NCI-H82 treated with DMSO at 0.1 percent for 48 hours (cell line): ENCODE results near the gene ALG9.
A peak's percentile ranks its signal among the peaks of the same experiment; 100 is the strongest.

Experiments used
- DNase-seq: peaks from one replicate; lab custom pipeline; 2025; ENCODE audit not compliant: unreplicated experiment; lab: John Stamatoyannopoulos, UW

Gene ALG9

DNA sequence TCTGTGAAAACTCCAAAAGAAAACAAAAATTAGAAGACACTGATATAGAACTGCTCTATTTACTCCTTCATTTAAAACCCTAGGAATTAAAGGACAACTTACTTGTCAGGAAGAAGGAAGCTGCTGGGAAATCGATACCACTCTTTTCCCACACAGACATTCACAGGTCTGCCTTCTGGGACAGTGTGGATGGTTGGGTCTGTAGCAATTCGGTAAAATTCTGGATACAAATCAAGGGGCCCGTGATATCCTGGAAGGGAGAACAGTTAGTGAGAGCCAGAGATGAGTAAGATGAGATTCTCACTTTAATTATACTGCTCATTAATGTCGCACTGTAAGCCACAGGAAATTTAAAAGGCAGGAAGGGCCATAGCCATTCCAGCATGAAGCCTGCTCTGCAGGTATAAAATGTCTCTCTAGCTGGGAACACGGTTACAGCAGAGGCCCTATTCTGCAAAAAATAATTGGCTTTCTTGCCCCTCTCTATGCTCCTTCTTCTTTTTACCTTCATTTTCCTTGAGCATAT is 34.0 kb downstream of the ALG9 start:
- DNase-seq = no peak

DNA sequence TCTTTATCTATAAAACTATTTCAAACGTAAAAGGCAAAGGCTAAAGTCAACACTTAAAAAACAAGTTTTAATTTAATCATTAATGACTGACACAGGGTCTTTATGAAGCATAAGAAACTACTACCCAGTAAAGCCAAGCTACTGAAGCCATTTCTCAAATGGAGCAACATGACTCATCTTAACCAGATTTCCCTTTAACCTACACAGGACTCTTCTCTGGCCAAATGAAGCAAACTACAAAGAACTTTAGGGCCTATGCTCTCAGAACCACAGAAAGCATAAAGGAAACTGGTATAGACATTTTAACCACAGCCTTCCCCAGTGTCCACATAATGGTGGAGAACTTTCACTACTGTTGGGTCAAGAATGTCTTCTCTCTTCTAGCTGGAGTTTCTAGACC is 34.7 kb downstream of the ALG9 start:
- DNase-seq = no peak

DNA sequence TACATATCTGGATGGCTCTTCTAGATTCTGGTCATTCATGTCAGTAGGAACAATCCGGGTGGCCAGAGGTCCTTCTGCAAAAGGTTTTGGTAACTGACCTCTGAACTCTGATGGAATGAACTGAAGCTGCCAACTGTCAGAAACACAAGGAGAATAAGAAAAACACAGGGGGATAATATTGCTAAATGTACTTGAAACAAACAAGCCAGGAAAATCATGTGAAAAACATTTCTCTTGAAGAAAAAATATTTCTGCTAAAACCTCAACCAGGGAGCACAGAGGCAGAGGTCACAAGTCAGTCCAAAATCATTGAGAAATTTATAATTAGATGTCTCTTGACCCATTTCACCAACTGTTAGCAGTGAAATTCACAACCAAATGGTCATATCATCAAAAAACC is 35.2 kb downstream of the ALG9 start:
- no peak for DNase-seq

DNA sequence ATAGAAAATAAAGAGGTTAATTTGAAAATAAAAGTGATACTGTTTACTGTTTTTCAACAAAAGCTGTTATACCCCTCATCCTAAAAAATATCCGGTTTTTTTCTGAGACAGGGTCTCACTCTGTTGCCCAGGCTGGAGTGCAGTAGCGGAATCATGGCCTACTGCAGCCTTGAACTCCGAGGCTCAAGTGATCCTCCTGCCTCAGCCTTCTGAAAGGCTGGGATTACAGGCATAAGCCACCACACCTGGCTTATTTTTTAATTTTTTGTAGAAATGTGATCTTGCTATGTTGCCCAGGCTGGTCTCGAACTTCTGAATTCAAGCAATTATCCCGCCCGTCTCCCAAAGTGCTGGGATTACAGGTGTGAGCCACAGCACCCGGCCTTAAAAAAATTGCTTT is 35.7 kb downstream of the ALG9 start:
- no peak for DNase-seq

DNA sequence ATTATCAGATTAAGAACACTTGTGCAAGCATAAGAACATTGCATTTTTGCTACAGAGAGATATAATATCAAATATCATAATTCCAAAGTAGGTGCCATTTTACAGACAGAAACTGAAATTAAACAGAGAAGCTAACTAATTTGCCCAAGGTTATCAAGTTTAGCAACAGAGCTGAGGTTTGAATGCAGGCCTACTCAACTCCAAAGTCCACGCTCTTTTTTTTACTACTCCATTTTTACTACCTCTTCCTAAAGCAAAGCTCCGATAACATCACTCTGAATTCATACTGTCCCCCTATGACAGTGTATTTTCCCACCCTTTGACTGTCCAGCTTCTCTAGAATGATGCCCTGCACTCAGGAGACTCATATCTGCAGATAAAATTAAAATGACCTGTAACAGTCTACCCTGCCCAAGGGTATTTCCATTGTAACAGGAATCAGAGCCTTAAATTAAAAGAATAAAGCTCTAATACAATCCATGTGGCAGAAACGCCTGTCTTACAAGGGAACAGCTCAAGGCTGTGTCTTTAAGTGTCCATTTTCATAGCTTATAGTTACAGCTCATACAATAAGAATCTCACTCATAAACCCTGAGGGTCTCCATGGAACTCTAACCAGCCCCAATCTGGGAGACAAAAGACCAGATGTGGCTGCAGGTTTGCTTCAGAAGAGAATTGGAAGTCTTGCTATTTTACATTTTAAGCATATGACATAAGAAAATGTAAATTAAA is 36.8 kb downstream of the ALG9 start:
- DNase-seq = no peak

DNA sequence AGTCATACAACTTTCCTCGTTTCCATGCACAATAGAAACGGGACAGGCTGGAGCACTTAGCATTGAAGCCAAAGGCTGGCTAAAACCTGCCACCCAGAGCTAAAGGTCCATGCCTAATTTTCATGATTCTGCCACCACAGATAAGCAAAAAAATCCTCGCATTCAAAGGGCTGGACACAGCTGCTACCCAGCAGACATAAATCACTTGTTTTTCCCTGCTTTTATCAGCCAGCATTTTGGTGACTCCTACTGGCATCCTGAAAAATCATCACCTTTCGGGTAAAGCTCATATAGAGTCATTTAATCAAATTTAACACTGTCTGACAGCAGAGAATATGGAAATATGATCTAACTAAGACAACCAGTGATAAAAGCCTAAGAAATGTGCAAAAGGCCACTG is 37.9 kb downstream of the ALG9 start:
- no peak for DNase-seq

DNA sequence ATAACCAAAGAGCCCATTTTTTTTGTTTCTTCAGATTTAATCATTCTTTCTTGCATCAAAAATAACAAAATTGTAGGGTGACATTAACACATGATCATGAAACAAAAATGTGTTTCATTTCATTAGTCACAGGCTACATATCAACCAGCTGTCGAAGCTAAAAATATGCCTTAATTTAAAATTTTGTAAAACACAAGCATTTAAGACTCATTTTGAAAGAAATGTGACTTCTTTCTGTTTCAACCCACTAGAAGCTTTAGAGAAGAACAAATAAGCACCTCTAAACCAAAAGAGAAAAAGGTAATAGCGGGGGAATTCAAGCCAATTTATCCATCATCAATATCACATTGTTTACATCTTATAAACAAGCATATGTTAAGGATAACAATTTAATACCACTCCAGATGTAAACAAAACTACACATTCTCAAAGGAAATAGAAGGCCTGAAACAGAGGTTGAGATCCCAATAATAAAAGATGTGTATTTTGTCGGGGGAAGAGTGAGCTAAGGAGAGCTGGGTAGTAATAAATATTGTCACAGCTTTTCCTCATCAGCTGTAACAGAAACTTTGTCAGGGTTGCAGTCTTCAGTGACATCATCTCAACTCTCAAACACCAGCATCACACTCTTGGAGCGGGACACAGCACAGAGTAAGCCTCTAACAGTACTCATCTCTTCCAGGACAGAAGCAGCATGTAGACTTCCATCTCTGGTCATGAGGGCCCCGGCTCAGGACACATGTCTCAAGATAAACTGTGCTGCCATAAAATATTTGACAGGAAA is 42.0 kb downstream of the ALG9 start:
- DNase-seq = no peak

DNA sequence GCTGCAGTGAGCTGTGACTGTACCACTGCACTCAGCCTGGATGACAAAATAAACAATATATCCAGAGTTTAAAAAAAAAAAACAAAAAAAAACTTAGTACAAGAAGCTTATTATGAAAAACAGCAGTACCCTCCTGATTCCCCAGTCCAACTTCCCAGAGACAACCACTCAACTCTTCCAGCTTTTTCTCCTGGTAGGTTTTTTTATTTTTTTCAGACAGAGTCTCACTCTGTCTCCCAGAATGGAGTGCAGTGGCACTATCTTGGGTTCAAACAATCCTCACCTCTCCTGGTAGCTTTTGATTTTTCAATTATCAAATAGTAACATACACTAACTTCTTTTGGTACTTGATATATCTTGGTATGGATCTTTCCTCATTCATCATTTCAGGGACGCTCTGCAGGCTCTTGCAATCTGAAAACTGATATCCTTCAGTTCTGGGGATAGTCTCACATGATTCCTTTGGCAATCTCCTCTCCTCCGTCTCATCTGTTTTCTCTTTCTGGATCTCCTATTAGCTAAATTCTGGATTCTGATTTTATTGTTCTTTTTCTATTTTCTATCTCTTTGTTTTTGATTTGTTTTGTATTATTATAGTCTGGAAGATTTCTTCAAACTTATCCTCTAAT is 44.9 kb downstream of the ALG9 start:
- DNase-seq = no peak

DNA sequence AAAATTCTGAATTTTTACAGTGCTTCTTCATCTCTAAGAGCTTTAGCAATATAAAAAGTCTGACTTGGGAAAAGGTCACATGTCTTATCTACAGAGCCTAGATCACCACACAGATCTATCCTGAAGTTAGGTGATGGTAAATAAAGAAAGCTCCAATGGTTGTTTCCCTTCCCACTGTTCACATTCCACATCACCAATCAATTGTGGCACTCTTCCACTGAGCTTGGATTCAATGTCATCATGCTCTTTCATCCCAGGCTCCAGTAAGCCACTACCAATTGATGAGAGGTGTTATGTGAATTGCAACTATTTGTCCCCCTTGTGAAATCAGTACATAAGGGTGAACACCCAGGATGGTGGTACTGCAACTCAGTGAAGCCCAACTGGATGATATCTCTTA is 47.8 kb downstream of the ALG9 start:
- no peak for DNase-seq

DNA sequence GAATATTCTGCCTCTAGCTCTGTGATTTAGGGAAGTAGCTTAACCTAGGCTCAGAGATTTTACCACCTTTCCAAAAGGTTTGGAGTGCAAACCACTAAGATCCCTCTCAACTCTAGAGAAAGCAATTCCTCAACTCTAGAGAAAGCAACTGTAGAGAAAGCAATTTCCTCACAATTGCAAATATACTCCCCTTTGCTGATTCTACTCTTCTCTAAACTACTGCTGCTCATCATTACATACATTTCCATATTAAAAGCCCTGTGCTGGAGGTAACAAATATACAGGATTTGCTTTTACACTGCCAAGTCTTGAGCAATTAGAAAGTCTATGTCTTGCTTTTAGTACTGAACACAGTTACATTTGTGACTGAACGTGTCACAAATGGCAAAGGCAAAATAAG is 48.2 kb downstream of the ALG9 start:
- DNase-seq = no peak

DNA sequence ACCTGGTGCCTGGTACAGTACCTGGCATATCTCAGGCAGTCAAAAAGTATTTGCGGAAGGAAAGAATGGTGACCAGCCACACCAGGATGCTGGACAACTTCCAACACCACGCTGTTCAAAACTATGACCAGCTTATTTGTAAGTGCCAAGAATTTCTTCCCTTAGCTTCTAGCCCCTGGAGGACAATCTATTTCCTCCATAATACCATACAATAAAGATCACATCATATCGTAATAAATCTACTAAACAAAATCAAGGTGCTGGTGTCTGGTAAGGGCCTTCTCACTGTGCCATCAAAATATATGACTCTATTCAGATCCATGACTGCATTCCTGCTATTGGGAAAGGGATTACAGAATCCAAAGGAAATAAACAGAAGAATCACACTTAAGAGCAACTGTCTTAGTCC is 51.5 kb downstream of the ALG9 start:
- DNase-seq = no peak

DNA sequence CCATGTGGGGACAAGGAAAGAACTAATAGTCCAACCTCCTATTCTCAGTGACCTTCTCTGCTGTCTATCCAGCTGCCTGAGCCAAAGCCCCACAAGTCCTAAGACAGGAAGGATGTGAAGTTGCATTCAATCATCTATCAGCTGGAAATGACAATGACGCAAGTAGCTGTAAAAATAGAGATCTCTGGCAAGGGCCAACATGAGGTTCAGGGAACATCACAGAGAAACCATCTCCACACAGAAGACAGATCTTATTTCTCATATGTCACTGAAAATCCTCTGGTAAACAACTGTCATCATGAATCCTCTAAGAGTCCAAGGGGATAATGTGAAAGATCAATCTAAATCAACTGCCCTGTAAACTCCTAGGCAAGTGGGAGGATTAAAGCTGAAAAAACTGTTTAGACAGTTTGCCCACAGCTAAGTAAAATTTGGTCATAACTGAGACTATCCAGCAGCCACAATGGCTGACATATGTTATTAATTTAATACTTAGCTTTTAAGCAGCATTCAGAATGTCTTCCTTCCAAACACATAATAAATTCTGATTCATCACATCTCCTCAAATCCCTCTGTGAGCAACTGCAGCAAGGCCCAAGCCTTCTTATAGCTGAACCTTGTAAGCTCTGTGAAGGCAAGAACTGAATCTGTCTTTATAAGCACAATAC is 52.1 kb downstream of the ALG9 start:
- peak; percentile 19 for DNase-seq

DNA sequence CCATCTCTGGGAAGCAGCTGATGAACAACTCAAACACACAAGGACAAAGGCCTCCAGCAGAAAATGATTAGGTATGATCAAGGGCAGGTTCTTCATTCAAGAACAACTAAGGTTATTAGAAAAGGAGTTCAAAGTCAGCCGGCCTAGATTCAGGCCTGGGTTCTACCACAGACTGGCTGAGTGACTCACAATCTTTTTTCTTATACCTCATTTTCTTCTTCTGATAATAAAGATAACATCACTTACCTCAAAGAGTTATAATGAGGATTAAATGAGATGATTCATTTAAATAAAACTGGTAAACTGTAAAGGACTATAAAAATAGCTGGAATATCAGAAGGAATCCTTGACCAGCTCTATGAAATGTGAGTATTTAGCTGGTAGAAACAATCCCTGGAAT is 55.9 kb downstream of the ALG9 start:
- DNase-seq = no peak

DNA sequence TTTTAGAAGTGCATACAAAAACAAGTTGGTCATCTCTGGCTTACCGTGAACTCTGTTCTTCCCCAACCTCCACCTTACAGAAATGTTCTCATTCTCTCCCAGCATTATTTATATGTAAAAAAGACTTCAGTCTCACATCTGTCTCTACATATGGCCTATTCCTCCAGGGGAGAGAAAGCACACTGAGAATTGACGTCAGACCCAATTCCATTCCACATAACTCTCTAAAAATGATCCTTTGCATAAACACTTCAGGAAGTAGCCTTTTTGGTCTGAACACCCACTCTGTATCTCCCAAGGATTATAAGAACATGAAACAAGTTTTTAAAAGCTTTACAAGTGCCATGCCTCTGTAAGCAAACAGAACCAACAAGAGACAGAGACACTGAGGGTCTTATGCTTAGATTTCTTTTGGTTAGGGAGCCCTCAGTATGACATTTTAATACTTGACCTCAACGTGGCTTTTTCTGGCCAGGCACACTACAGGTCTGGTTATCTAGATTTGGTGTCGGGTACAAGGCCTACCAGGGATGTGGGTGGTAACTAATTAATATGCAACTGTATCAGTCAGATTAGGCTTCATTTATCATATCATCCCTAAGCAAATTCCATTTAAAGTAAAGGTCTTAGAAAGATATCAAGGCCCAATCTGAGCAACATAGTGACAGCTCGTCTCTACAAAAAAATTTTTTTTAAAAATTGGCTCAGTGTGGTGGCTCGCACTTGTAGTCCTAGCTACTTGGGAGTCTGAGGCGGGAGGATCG is 56.6 kb downstream of the ALG9 start:
- no peak for DNase-seq

DNA sequence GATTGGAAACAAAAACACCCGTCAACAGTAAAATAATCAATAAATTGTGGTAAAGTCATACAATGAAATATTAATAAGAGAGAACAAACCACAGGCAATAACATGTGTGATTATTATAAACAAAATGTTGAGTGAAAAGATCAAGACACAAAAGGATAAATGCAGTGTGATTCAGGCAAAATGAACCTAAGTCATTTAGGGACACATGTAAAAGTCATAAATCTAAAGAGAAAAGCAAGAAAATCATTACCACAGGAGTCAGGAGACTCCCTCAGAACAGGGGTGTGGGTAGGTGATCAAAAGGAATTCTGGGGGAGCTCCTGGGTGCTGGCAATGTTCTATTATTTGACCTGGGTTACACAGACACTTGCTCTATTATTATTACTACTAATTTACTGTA is 57.3 kb downstream of the ALG9 start:
- DNase-seq = no peak

DNA sequence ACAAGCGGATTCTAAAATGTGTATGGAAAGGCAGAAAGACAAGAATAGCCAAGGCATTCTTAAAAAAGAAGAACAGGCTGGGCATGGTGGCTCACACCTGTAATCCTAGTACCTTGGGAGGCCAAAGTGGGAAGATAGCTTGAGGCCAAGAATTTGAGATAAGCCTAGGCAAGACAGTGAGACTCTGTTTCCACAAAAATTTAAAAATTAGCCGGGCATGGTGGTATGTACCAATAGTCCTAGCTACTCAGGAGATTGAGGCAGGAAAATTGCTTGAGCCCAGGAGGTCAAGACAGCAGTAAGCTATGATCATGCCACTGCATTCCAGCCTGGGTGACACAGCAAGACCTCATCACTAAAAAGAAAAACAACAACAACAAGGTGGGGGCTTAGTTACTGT is 59.2 kb downstream of the ALG9 start:
- no peak for DNase-seq

DNA sequence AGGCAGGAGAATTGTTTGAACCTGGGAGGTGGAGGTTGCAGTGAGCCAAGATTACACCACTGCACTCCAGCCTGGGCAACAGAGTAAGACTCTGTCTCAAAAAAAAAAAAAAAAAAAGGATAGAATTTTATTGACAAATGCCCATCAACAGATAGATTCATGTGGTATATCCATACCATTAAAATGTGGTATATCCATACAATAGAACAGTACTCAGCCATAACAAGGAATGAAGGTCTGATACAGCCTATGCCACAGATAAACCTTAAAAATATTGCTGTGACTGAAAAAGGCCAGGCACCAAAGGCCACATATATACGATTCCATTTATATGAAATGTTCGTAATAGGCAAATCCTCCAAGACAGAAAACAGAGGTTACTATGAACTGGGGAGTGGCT is 59.9 kb downstream of the ALG9 start:
- DNase-seq = no peak

DNA sequence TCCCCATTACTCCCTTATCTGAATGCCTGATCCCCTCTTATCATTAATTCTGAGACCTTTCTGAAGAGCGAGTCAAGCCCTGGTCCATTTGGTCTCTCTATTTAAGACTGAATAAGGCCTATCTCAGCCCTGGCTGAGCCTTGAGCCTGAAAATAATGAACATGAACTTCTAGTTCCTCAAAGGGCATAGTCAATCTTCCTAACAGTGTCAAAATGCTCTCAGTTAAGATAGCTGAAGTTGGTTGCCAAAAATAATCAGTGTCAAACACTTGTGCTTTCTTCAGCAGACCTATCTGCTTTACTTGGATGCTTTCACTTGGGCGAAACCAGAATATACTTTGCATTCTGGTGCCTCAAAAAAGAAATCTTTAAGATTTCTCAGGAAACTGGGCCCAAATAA is 62.5 kb downstream of the ALG9 start:
- DNase-seq = no peak

DNA sequence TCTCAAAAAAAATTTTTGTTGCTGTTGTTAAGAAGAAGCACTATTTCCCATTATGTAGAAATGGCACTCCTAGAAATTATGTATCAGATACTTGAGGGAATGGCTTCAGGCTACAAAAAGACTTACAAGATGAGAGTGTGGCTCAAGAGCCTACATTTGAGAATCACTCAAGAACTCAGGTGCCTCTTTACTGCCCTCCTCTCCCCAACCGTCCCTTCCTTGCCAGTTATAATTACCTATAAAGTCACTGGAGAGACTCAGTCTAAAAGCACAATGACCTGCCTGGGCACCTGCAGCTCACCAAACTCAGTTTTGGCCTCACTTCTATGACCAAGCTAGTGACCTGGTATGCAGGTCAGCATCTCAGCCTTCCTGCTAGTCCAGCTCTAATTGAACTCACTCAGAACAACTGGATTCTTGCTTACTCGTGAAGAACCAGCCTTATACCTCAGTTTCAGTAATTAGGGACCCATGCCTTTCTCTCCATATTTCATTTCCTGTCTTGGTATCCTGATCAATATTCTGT is 63.3 kb downstream of the ALG9 start:
- no peak for DNase-seq

DNA sequence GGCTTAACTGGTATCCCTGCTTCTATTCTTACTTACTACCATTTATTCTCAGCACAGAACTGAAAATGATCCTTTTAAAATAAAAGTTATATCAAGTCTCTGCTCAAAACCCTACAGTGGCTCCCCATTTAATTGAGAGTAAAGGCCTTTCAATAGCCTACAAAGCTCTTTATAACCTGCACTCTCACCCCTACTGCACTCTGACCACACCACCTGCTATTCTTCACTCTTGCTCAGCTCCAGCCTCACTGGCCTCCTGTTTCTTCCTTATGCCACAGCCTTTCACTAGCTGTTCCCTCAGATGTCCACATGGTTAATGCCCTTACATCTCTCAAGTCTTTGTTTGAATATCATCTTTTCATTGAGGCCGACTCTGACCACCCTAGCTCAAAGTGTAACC is 64.3 kb downstream of the ALG9 start:
- DNase-seq = no peak

DNA sequence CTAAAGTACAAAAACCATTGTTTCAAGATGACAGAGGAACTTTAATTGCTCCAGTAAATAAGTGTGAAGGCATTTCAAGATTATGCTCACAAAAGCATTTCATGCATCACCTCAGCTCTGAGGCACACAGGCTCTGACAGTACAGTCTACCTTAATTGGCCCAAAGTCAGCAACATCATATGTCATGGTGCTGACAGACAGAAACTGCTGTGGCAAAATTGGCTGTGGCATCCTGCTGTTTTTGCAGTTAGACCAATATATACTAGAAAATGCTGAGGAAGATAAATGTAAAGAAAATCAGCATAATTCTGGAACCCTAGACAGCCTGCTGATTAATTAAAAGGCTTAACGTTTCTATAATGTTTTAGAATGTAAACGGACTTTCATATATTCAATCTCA is 70.2 kb downstream of the ALG9 start:
- DNase-seq = no peak
